Endothelial cell of umbilical vein (primary cell): ENCODE measurements around the gene ZNF723. TPM values are rescaled to one million over a fixed set of nuclear protein-coding genes. Genes with fewer than 3 reads are reported as not detected.
"Not testable (repeated sequence)": the region's sequence is repeated elsewhere in the genome, so short reads cannot be mapped to it uniquely, and the experiment has no call there.

Experiments
- BruUV-seq: library from RNA; stranded (reverse); fragments of 400-500 nt; replicated peaks from 2 replicates; lab custom pipeline; 2021; lab: Mats Ljungman, UMichigan
- CTCF ChIA-PET: fragments of 300-600, 350-600 bp; sonication (Branson Sonifier 250); formaldehyde crosslinking; loops from one replicate; lab custom pipeline; 2021; ENCODE audit warnings: antibody characterized with exemption, inconsistent platforms; lab: Charles Lee
- POLR2A ChIA-PET: fragments of 300-600, 350-600 bp; sonication (Branson Sonifier 250); formaldehyde crosslinking; loops from one replicate; lab custom pipeline; 2021; ENCODE audit warnings: antibody characterized with exemption, inconsistent platforms; lab: Charles Lee
- DNase-seq: peaks from one replicate; pipeline ENCODE4 v3.0.0-alpha.2; 2011; ENCODE audit warnings: low read depth, low spot score
- FAIRE-seq: peaks from 2 replicates; lab custom pipeline; 2011; peaks lifted over from hg19 to GRCh38; lab: Jason Lieb, UNC
- H2AFZ ChIP-seq: 2 replicates; pipeline ENCODE4 v1.6.0; 2012; ENCODE audit warnings: low read depth, low read length, control low read depth, inconsistent platforms
- H3K27ac ChIP-seq: 2 replicates; pipeline ENCODE4 v1.5.1; 2011; ENCODE audit warnings: low read depth, mild to moderate bottlenecking, control low read depth, low read length, moderate library complexity; ENCODE audit not compliant: insufficient read depth
- H3K27me3 ChIP-seq, 2 experiments: 2 replicates each; pipeline versions ENCODE4 v1.6.0 to v1.6.1; 2011; ENCODE audit warnings: low read length in 2 of 2, mixed read lengths in 1 of 2; ENCODE audit not compliant: control insufficient read depth in 2 of 2, insufficient read depth in 2 of 2
- H3K36me3 ChIP-seq, 2 experiments: 2 replicates in 1 of 2; 3 replicates in 1 of 2; pipeline ENCODE4 v1.5.1; 2011; ENCODE audit warnings: low read length in 2 of 2, mild to moderate bottlenecking in 1 of 2, moderate library complexity in 1 of 2; ENCODE audit not compliant: control insufficient read depth in 2 of 2, insufficient read depth in 2 of 2; ENCODE audit errors: extremely low read depth in 1 of 2
- H3K4me1 ChIP-seq: 3 replicates; pipeline ENCODE4 v1.5.1; 2011; ENCODE audit warnings: mild to moderate bottlenecking, low read length; ENCODE audit not compliant: control insufficient read depth, insufficient read depth; ENCODE audit errors: extremely low read depth
- H3K4me2 ChIP-seq: 2 replicates; pipeline ENCODE4 v1.6.1; 2011; ENCODE audit warnings: low read length, control low read depth, mixed read lengths; ENCODE audit not compliant: insufficient read depth
- H3K4me3 ChIP-seq, 3 experiments: fragments of 200-600 bp in 1 of 3; sonication (generic), shearing (Covaris generic) in 1 of 3; replicated peaks in 1 of 3; 2 replicates each; pipeline ENCODE4 v1.5.1; 2011 to 2016; ENCODE audit warnings: control low read depth in 3 of 3, low read length in 3 of 3, mild to moderate bottlenecking in 2 of 3, inconsistent platforms in 1 of 3, low read depth in 1 of 3, moderate library complexity in 1 of 3; ENCODE audit not compliant: insufficient read depth in 1 of 3
- H3K79me2 ChIP-seq: 2 replicates; pipeline ENCODE4 v1.6.0; 2012; ENCODE audit warnings: low read length, inconsistent platforms; ENCODE audit not compliant: control insufficient read depth, insufficient read depth
- H3K9ac ChIP-seq: replicated peaks from 2 replicates; pipeline ENCODE3; 2011; ENCODE audit warnings: low read length, control low read depth; ENCODE audit not compliant: insufficient read depth; ENCODE audit errors: extremely low read depth
- H3K9me1 ChIP-seq: replicated peaks from 3 replicates; pipeline ENCODE4 v1.6.0; 2011; ENCODE audit warnings: mild to moderate bottlenecking, low read length; ENCODE audit not compliant: control insufficient read depth, insufficient read depth; ENCODE audit errors: extremely low read depth
- H3K9me3 ChIP-seq: replicated peaks from 2 replicates; pipeline ENCODE4 v1.5.1; 2012; ENCODE audit warnings: low read length, inconsistent platforms; ENCODE audit not compliant: control insufficient read depth, insufficient read depth
- H4K20me1 ChIP-seq: replicated peaks from 2 replicates; pipeline ENCODE3; 2011; ENCODE audit warnings: mild to moderate bottlenecking, low read length; ENCODE audit not compliant: control insufficient read depth, insufficient read depth; ENCODE audit errors: extremely low read depth
- CTCF ChIP-seq, 2 donors: IDR thresholded peaks; 1 replicate in 1 of 2; 2 replicates in 1 of 2; pipeline ENCODE4 v1.5.1; 2011; ENCODE audit warnings: low read length in 2 of 2, mild to moderate bottlenecking in 2 of 2, moderate library complexity in 2 of 2, control low read depth in 1 of 2, inconsistent platforms in 1 of 2, low read depth in 1 of 2; ENCODE audit not compliant: insufficient read depth in 1 of 2; ENCODE audit errors: extremely low read depth in 1 of 2
- EZH2 ChIP-seq: IDR thresholded peaks from 2 replicates; pipeline ENCODE4 v1.6.1; 2012; ENCODE audit warnings: borderline replicate concordance, low read depth, mild to moderate bottlenecking, moderate library complexity, low read length, inconsistent platforms; ENCODE audit not compliant: severe bottlenecking
- FOS ChIP-seq: IDR thresholded peaks from 2 replicates; pipeline ENCODE4 v1.6.1; 2011; ENCODE audit warnings: mild to moderate bottlenecking, low read length, moderate library complexity, borderline replicate concordance; ENCODE audit not compliant: insufficient read depth
- GATA2 ChIP-seq: IDR thresholded peaks from 2 replicates; pipeline ENCODE4 v1.7.0; 2011; ENCODE audit warnings: low read depth, mild to moderate bottlenecking, moderate library complexity, mixed read lengths, low read length; ENCODE audit not compliant: insufficient read length, insufficient read depth
- JUN ChIP-seq: IDR thresholded peaks from 2 replicates; pipeline ENCODE4 v1.6.1; 2011; ENCODE audit warnings: borderline replicate concordance, low read depth; ENCODE audit not compliant: insufficient read length, insufficient read depth
- MAX ChIP-seq: IDR thresholded peaks from 2 replicates; pipeline ENCODE4 v1.6.1; 2011; ENCODE audit not compliant: insufficient read depth, insufficient read length
- MYC ChIP-seq: IDR thresholded peaks from one replicate; pipeline ENCODE4 v1.6.1; 2011; ENCODE audit warnings: mild to moderate bottlenecking, low read depth, low read length
- POLR2A ChIP-seq: IDR thresholded peaks from 2 replicates; pipeline ENCODE4 v1.6.1; 2012; ENCODE audit warnings: low read depth, mild to moderate bottlenecking, control low read depth, low read length
- POLR2AphosphoS5 ChIP-seq: IDR thresholded peaks from 2 replicates; pipeline ENCODE4 v1.6.1; 2012; ENCODE audit warnings: low read depth, mild to moderate bottlenecking, control low read depth, low read length, moderate library complexity; ENCODE audit not compliant: insufficient read depth
- dilution Hi-C: fragments of 300-500 bp; cut with MboI; formaldehyde crosslinking; loops from one replicate; pipeline ENCODE4 v1.15.0; 2019; ENCODE audit warnings: low sequenced_read_pairs; ENCODE audit not compliant: extremely low pct_ligation_motif_present
- intact Hi-C: fragments of 100-400 bp; cut with micrococcal nuclease; formaldehyde crosslinking; loops from one replicate; pipeline ENCODE4 v1.10.0; 2022
- polyA plus RNA-seq, 4 experiments: library from polyadenylated mRNA; depleted of rRNA in 3 of 4; stranded (reverse) in 3 of 4; unstranded in 1 of 4; fragments of >200 nt; gene quantifications; 2 replicates each; pipeline versions ENCODE4 v1.2.1 to v1.2.3, GENCODE V29; 2011 to 2012; ENCODE audit warnings: missing spikeins in 1 of 4
- total RNA-seq: library from RNA; stranded (reverse); gene quantifications from 2 replicates; pipeline ENCODE4 v1.2.3, GENCODE V29; 2021

ZNF723 gene
- total and polyA plus RNA-seq, 2 donors (not counting 3 experiments of a cell fraction or from before 2014, with no cell fraction given) = not detected

- intact Hi-C loops (no loop called here), dilution Hi-C loops (no loop called here)
- POLR2A ChIA-PET = no interaction called here
Observed at GRCh38 chr19:22831211-22831610, 880 bp upstream of the ZNF723 start.

GRCh38 chr19:22857713-22858320 is 25.7 kb downstream of the ZNF723 start:
- H3K4me2 ChIP-seq, H3K4me3 ChIP-seq, intact Hi-C loops, DNase-seq, H3K9me1 ChIP-seq, H3K79me2 ChIP-seq, H4K20me1 ChIP-seq, POLR2A ChIA-PET, BruUV-seq, H3K9me3 ChIP-seq, FAIRE-seq, CTCF ChIA-PET, H3K27ac ChIP-seq, H3K27me3 ChIP-seq, H3K9ac ChIP-seq, H2AFZ ChIP-seq, H3K36me3 ChIP-seq, dilution Hi-C loops, H3K4me1 ChIP-seq: not testable (repeated sequence)

More at GRCh38 chr19:22831211-22831610, 880 bp upstream of the ZNF723 start:
- H4K20me1 ChIP-seq = no peaks in the 10 kb centered on the region
- DNase-seq (no peak), FAIRE-seq (no peak)
- BruUV-seq = no TSS peak
- H3K4me1 ChIP-seq = no peaks in the 10 kb centered on the region
- no peaks in the 10 kb centered on the region for H3K79me2 ChIP-seq
- H3K4me2 ChIP-seq = no peak overlapping the region
- no peak overlapping the region for H2AFZ ChIP-seq
- no peaks in the 10 kb centered on the region for H3K27me3 ChIP-seq
- no peak for TF ChIP-seq CTCF (IDR thresholded peaks at IDR 0.05; ENCODE audit: extremely low read depth in 1 of 2, insufficient read depth in 1 of 2, low read depth in 1 of 2, low read length in 2 of 2)
- no peak for TF ChIP-seq GATA2
- TF ChIP-seq MAX = no peak
- TF ChIP-seq FOS = no peak
- TF ChIP-seq MYC = no peak
- TF ChIP-seq EZH2 = no peak
- TF ChIP-seq POLR2AphosphoS5 = no peak
- TF ChIP-seq JUN = no peak
- TF ChIP-seq POLR2A = no peak
- no peak overlapping the region for H3K9ac ChIP-seq
- CTCF ChIA-PET = no interaction called here
- no peaks in the 10 kb centered on the region for H3K9me3 ChIP-seq
- H3K4me3 ChIP-seq = no peak overlapping the region
- H3K36me3 ChIP-seq = no peaks in the 10 kb centered on the region
- H3K9me1 ChIP-seq = no peaks in the 10 kb centered on the region
- H3K27ac ChIP-seq = no peak overlapping the region
